Measurements from ENCODE around the gene CAPN14. TPM values are rescaled to one million over a fixed set of nuclear protein-coding genes. Genes with fewer than 3 reads are reported as not detected.

Gene CAPN14
- total RNA-seq, 1 donor: under 0.01 TPM

DNA sequence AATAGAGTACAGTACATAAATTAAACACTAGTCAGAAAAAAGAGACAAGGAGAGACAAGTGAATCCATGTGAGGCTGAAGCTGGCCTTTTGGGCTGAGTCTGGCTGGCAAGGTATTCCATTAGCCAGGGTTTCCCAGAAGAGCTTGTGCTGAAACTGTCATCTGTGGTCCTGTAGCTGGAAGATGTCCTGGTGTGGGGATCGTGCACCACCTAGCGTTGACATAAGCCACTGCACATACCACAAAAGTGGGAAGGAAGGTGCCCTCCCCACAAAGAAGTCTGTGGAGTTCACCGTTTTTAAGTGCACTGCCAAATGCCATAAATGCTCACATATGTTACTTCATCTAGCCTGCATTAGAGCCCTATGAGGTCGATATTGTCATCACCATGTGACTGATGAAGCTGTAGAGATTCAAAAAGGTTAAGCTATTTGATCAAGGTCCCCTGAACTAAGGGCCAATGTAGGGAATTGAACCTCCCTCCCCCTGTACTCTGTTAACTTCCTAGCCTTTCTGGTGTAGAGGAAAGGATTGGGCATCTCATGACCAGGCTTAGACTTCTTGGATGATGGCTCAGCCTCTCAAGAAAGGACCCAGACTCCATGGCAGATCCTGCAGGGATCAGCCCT, 47.1 kb downstream of the CAPN14 start:
- peak; percentile 55 for DNase-seq (ENCODE audit: low read depth)
- H3K4me3 ChIP-seq (ENCODE audit: low read depth, low read length): no peak overlapping the region
- TF ChIP-seq CTCF (IDR thresholded peaks at IDR 0.05; ENCODE audit: insufficient read depth, low read depth, low read length): peak; percentile 92

DNA sequence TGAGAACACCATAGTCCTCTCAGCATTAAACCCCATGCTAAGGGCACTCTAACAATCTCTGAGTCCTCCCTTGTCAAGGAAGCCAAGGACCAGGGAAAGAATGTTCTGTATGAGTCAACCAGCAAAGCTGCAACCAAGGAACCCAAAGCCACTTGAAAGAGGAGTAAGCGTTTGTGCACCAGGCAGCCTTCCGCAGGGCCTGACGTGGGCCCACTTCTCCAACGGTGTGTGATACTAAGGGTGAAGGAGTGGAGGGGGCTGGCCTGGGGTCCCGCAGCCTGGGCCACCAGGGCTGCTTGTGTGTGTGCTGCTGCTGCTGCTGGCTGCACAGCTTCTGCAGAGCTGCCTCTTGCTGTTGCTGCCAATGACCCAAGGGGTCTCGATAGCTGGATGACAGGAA, 49.0 kb downstream of the CAPN14 start:
- no peak overlapping the region for H3K4me3 ChIP-seq (ENCODE audit: low read depth, low read length)
- no peak for TF ChIP-seq CTCF (IDR thresholded peaks at IDR 0.05; ENCODE audit: insufficient read depth, low read depth, low read length)
- no peak for DNase-seq (ENCODE audit: low read depth)

- TF ChIP-seq CTCF (IDR thresholded peaks at IDR 0.05; ENCODE audit: insufficient read depth, low read depth, low read length): no peak
- no peak overlapping the region for H3K4me3 ChIP-seq (ENCODE audit: low read depth, low read length)
- no peak for DNase-seq (ENCODE audit: low read depth)
Observed at GRCh38 chr2:31166925-31167324, 50.4 kb downstream of the CAPN14 start.

DNA sequence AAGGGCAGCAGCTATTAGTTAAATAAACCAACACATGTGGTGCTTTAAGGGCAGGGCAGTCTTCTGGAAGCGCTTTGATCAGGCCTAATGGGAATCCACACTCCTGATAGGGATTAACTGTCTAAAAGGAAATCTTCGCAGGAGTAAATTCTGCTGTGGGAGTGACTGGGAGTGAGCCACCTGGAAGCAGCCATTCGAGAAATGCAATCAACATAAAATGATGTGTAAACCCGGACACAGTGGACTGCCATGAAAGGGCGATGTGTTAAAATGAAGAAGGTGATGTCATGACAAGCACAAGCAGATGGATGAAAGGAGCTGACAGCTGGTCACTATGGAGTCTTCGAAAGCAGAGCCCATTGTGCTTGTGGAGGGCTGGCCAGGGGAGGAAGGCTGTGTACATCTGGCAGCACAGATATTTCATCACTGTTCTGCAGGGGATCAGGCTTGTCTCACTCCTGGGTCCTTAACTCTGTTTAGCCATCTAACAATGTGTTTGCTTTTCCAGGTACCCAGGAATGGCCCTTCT, 54.2 kb downstream of the CAPN14 start:
- DNase-seq (ENCODE audit: low read depth): no peak
- no peak for TF ChIP-seq CTCF (IDR thresholded peaks at IDR 0.05; ENCODE audit: insufficient read depth, low read depth, low read length)

DNA sequence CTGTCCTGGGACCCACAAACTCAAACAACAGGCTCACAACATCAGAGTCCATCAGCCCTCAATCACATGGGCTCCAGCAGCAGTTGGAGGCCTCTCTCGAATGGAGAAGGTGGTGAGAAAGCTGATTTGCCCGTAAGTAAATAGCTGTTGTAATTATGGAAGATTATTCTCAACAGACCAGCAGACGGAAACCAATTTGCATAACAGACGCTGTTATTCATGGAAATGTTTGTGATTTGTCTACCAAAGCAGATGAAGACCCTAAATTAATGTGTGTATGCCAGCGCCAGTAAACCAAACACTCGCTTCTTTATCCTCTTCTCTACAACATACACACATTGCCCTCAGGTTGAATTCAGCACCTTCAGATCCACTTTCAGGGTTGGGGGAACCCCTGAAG, 55.7 kb downstream of the CAPN14 start:
- TF ChIP-seq CTCF (IDR thresholded peaks at IDR 0.05; ENCODE audit: insufficient read depth, low read depth, low read length): no peak
- DNase-seq (ENCODE audit: low read depth): no peak
- no peak overlapping the region for H3K4me3 ChIP-seq (ENCODE audit: low read depth, low read length)

More for the DNA sequence above, 54.2 kb downstream of the CAPN14 start:
- H3K4me3 ChIP-seq (ENCODE audit: low read depth, low read length): no peak overlapping the region

- TF ChIP-seq CTCF (IDR thresholded peaks at IDR 0.05; ENCODE audit: insufficient read depth, low read depth, low read length): no peak
- H3K4me3 ChIP-seq (ENCODE audit: low read depth, low read length): no peak overlapping the region
- DNase-seq (ENCODE audit: low read depth): no peak
Observed at GRCh38 chr2:31151501-31151900, 65.8 kb downstream of the CAPN14 start.
